Measurements from ENCODE around the gene IL17C. TPM values are rescaled to one million over a fixed set of nuclear protein-coding genes. Genes with fewer than 3 reads are reported as not detected.

Gene IL17C
- total and polyA plus RNA-seq, 2 of the 8 experiments (the other 6 are each of a cell fraction or from before 2014, with no cell fraction given) = 1.1 to 1.9 TPM

GRCh38 chr16:88657371-88657770 is 19.0 kb downstream of the IL17C start:
- H3K14ac ChIP-seq (ENCODE audit: insufficient read length) = no peak overlapping the region
- peaks cover 3 to 27% (median 4%) of the 10 kb centered on the region in 4 experiments; a peak in 7 of 8 replicates for H3K36me3 ChIP-seq (ENCODE audit: control insufficient read depth in 2 of 4, insufficient read depth in 4 of 4, low read length in 3 of 4)
- 91% methylated on average over 19 of the region's 19 CpGs; no CpG with 5 or more reads in 1 of the 2 experiments for WGBS, 2 experiments (ENCODE audit: extremely low coverage in 1 of 2, insufficient coverage in 1 of 2, insufficient read length in 1 of 2, insufficient replicate concordance in 2 of 2, low coverage in 1 of 2, low lambda C conversion rate in 2 of 2, missing lambda C conversion rate in 1 of 2)
- H2BK120ac ChIP-seq (replicated peaks; ENCODE audit: low read depth, low read length) = no peak overlapping the region
- peaks cover 2% of the 10 kb centered on the region; the same call in 1 of the 2 replicates for H3K79me1 ChIP-seq (ENCODE audit: low read depth, low read length)
- H3K9me3 ChIP-seq (ENCODE audit: insufficient read depth in 2 of 2, low read depth in 1 of 2, low read length in 1 of 2) = no peaks in the 10 kb centered on the region
- POLR2A ChIA-PET (ENCODE audit: partially characterized antibody) = interaction anchor here (0.8 kb wide), 1 partner anchor 10 kb away, joined by 3 read pairs; no protein-coding TSS in a partner anchor
- CTCF ChIA-PET (ENCODE audit: partially characterized antibody) = interaction anchor here (0.9 to 1.5 kb wide), 4 partner anchors 15 to 48 kb away, joined by 3 to 5 read pairs (median 4); no protein-coding TSS in a partner anchor
- peaks cover 0 to 3% (median 0%) of the 10 kb centered on the region in 4 experiments; a peak in 2 of 7 replicates for H3K4me1 ChIP-seq (replicated peaks in 1 of 4; ENCODE audit: control insufficient read depth in 3 of 4, insufficient read depth in 4 of 4, low read length in 3 of 4)
- no peak overlapping the region for H3K4me2 ChIP-seq (ENCODE audit: insufficient read depth in 1 of 2, low read depth in 2 of 2, low read length in 2 of 2)
- no peak overlapping the region for H3K23ac ChIP-seq (ENCODE audit: insufficient read length)
- no peak for DNase-seq (ENCODE audit: low read depth in 1 of 2, low spot score in 2 of 2)
- H3K18ac ChIP-seq (ENCODE audit: extremely low read depth, low read length) = no peak overlapping the region
- H2BK20ac ChIP-seq (ENCODE audit: low read length) = no peak overlapping the region
- H3K27me3 ChIP-seq (replicated peaks in 1 of 4; ENCODE audit: control insufficient read depth in 3 of 4, extremely low read depth in 1 of 4, insufficient read depth in 3 of 4, low read length in 3 of 4) = no peaks in the 10 kb centered on the region
- H4K8ac ChIP-seq (ENCODE audit: extremely low read depth, insufficient read depth, low read length) = no peak overlapping the region
- no peak overlapping the region for H2BK5ac ChIP-seq (ENCODE audit: low read depth, low read length)
- H3K4me3 ChIP-seq (ENCODE audit: extremely low read depth in 1 of 4, insufficient read depth in 2 of 4, low read depth in 3 of 4, low read length in 4 of 4) = no peak overlapping the region
- H2BK12ac ChIP-seq (ENCODE audit: low read depth, low read length) = no peak overlapping the region
- H3K23me2 ChIP-seq (ENCODE audit: low read depth, low read length) = peaks cover 3% of the 10 kb centered on the region; the same call in 1 of the 2 replicates
- H2AK5ac ChIP-seq (ENCODE audit: low read depth, low read length) = no peak overlapping the region
- H2AFZ ChIP-seq (ENCODE audit: low read length) = no peak overlapping the region
- TF ChIP-seq SP1 (IDR thresholded peaks at IDR 0.05; ENCODE audit: low read depth, low read length) (no peak), RXRA (IDR thresholded peaks at IDR 0.05; ENCODE audit: insufficient read depth, low read depth, low read length) (no peak), BACH1 (IDR thresholded peaks at IDR 0.05; ENCODE audit: low read length) (no peak), RNF2 (IDR thresholded peaks at IDR 0.05; ENCODE audit: borderline replicate concordance, low read depth, low read length, missing control alignments, poor library complexity, severe bottlenecking) (no peak), RBBP5 (IDR thresholded peaks at IDR 0.05; ENCODE audit: borderline replicate concordance, low read depth, low read length) (no peak), CTCF (IDR thresholded peaks at IDR 0.05; ENCODE audit: control extremely low read depth in 1 of 3, insufficient read depth in 1 of 3, low read depth in 1 of 3, low read length in 3 of 3) (no peak), BCL11A (IDR thresholded peaks at IDR 0.05; ENCODE audit: low read depth in 2 of 2, low read length in 2 of 2) (no peak), EGR1 (IDR thresholded peaks at IDR 0.05; ENCODE audit: borderline replicate concordance, low read depth, low read length) (no peak)
- FAIRE-seq = no peak
- H3K9ac ChIP-seq (replicated peaks in 1 of 4; ENCODE audit: extremely low read depth in 1 of 4, low read depth in 3 of 4, low read length in 3 of 4) = no peak overlapping the region
- no peak overlapping the region for H3K56ac ChIP-seq (replicated peaks; ENCODE audit: insufficient read length, low read depth, low read length)
- no peak overlapping the region for H3K27ac ChIP-seq (ENCODE audit: low read depth, low read length)
- H2BK15ac ChIP-seq (ENCODE audit: low read length) = no peak overlapping the region
- peaks cover 0 to 33% of the 10 kb centered on the region in 2 experiments; a peak in 3 of 4 replicates for H3K79me2 ChIP-seq (ENCODE audit: control insufficient read depth in 1 of 2, insufficient read depth in 2 of 2, low read length in 2 of 2)
- H3K4ac ChIP-seq (replicated peaks; ENCODE audit: insufficient read length, low read depth, low read length) = no peak overlapping the region
- H4K20me1 ChIP-seq (replicated peaks in 1 of 2; ENCODE audit: control insufficient read depth in 1 of 2, insufficient read depth in 2 of 2, low read length in 2 of 2) = peaks cover 2 to 31% of the 10 kb centered on the region in 2 experiments
- no peak overlapping the region for H4K91ac ChIP-seq (replicated peaks; ENCODE audit: insufficient read length, low read length)
- H4K5ac ChIP-seq (ENCODE audit: insufficient read length, low read depth, low read length) = no peak overlapping the region

Data from H1 (cell line).